Prostate gland (tissue), 2 donors: Measurements from ENCODE around the gene SNCG. TPM values are rescaled to one million over a fixed set of nuclear protein-coding genes. Genes with fewer than 3 reads are reported as not detected.

ENCODE experiments used
- DNase-seq: peaks from one replicate; pipeline ENCODE4 v3.0.0-alpha.2; 2019; ENCODE audit warnings: low spot score
- H3K27ac ChIP-seq, 2 donors: fragments of 200-600 bp; sonication (generic); 2 replicates each; pipeline ENCODE4 v1.5.1; 2017 to 2019
- H3K27me3 ChIP-seq: fragments of 200-600 bp; sonication (generic); replicated peaks from 2 replicates; pipeline ENCODE4 v1.5.1; 2019; ENCODE audit not compliant: insufficient read depth
- H3K36me3 ChIP-seq, 2 donors: fragments of 200-600 bp; sonication (generic); 1 replicate in 1 of 2; 2 replicates in 1 of 2; pipeline versions ENCODE4 v1.5.1 to v1.8.1; 2017 to 2019
- H3K4me1 ChIP-seq: fragments of 200-600 bp; sonication (generic); replicated peaks from 2 replicates; pipeline ENCODE4 v1.5.1; 2019
- H3K4me3 ChIP-seq, 2 donors: fragments of 200-600 bp; sonication (generic); 2 replicates each; pipeline ENCODE4 v1.5.1; 2017 to 2019
- H3K9me3 ChIP-seq: fragments of 200-600 bp; sonication (generic); 2 replicates; pipeline ENCODE4 v1.5.1; 2017
- CTCF ChIP-seq, 4 experiments: fragments of 200-600 bp in 2 of 4; fragments of 450-650 bp in 2 of 4; sonication (generic) in 2 of 4; IDR thresholded peaks; 1 replicate in 3 of 4; 2 replicates in 1 of 4; pipeline ENCODE4 v1.5.1; 2016 to 2019; ENCODE audit warnings: antibody characterized with exemption in 4 of 4, mild to moderate bottlenecking in 2 of 4, moderate library complexity in 2 of 4
- POLR2A ChIP-seq: fragments of 450-650 bp; IDR thresholded peaks from one replicate; pipeline ENCODE4 v1.6.1; 2016; ENCODE audit warnings: antibody characterized with exemption, mild to moderate bottlenecking
- POLR2AphosphoS5 ChIP-seq: sonication (generic); formaldehyde crosslinking; IDR thresholded peaks from one replicate; pipeline ENCODE4 v1.6.1; 2017; ENCODE audit warnings: antibody characterized with exemption
- WGBS: methylation state at CpG from one replicate; pipeline ENCODE4 v1.1.5; 2018; 5-methylcytosine and 5-hydroxymethylcytosine counted together
- intact Hi-C: fragments of 100-400 bp; cut with DNase I; formaldehyde crosslinking; loops from one replicate; pipeline ENCODE4 v1.14.2; 2022
- total RNA-seq, 2 donors: library from RNA; depleted of rRNA; stranded (reverse); fragments of >200 nt; gene quantifications; one replicate each; pipeline ENCODE4 v1.1.0, GENCODE V29; 2016

Gene SNCG
- total RNA-seq, 2 donors from 2014 or later, result 38.5 to 46.6 TPM

- H3K36me3 ChIP-seq, result no peaks in the 10 kb centered on the region
- intact Hi-C loops, result no loop called here
- TF ChIP-seq CTCF (IDR thresholded peaks at IDR 0.05) (no peak), POLR2AphosphoS5 (no peak), POLR2A (no peak)
- H3K27ac ChIP-seq, result no peak overlapping the region
- no peaks in the 10 kb centered on the region for H3K4me1 ChIP-seq
- no peaks in the 10 kb centered on the region for H3K27me3 ChIP-seq
- no peak for DNase-seq
- 92% methylated on average over 12 of the region's 12 CpGs for WGBS
- H3K9me3 ChIP-seq, result no peaks in the 10 kb centered on the region
- H3K4me3 ChIP-seq, result no peak overlapping the region
Observed at GRCh38 chr10:86961481-86962091, 3.2 kb downstream of the SNCG start.

GRCh38 chr10:86962136-86962980, 4.0 kb downstream of the SNCG start:
- Histone ChIP-seq H3K9me3 (no peaks in the 10 kb centered on the region), H3K36me3 (no peaks in the 10 kb centered on the region), H3K4me1 (no peaks in the 10 kb centered on the region), H3K27me3 (no peaks in the 10 kb centered on the region), H3K4me3 (no peak overlapping the region), H3K27ac (no peak overlapping the region)
- DNase-seq, result no peak
- TF ChIP-seq POLR2AphosphoS5, result no peak
- no peak for TF ChIP-seq CTCF (IDR thresholded peaks at IDR 0.05)
- no peak for TF ChIP-seq POLR2A
- WGBS, result 87% methylated on average over 7 of the region's 7 CpGs
- intact Hi-C loops, result no loop called here

GRCh38 chr10:86962981-86963310, 4.5 kb downstream of the SNCG start:
- Histone ChIP-seq H3K9me3 (no peaks in the 10 kb centered on the region), H3K27ac (no peak overlapping the region), H3K4me1 (no peaks in the 10 kb centered on the region), H3K27me3 (no peaks in the 10 kb centered on the region), H3K4me3 (no peak overlapping the region), H3K36me3 (no peaks in the 10 kb centered on the region)
- 98% methylated on average over 7 of the region's 7 CpGs for WGBS
- intact Hi-C loops, result no loop called here
- no peak for TF ChIP-seq CTCF (IDR thresholded peaks at IDR 0.05)
- no peak for TF ChIP-seq POLR2A
- no peak for TF ChIP-seq POLR2AphosphoS5
- DNase-seq, result no peak

GRCh38 chr10:86963341-86963919, 5.0 kb downstream of the SNCG start:
- Histone ChIP-seq H3K9me3 (no peaks in the 10 kb centered on the region), H3K4me3 (no peak overlapping the region), H3K27me3 (no peaks in the 10 kb centered on the region), H3K36me3 (no peaks in the 10 kb centered on the region), H3K4me1 (no peaks in the 10 kb centered on the region), H3K27ac (no peak overlapping the region)
- DNase-seq, result no peak
- no peak for TF ChIP-seq POLR2A
- TF ChIP-seq CTCF (IDR thresholded peaks at IDR 0.05), result no peak
- intact Hi-C loops, result no loop called here
- WGBS, result 97% methylated on average over 12 of the region's 12 CpGs
